ENCODE data around the gene MYLK. TPM values are rescaled to one million over a fixed set of nuclear protein-coding genes. Genes with fewer than 3 reads are reported as not detected.

MYLK gene
- total RNA-seq, 4 donors from 2014 or later = 32.0 to 81.2 (median 61.5) TPM

- Histone ChIP-seq H3K4me1 (peaks cover 0 to 14% (median 7%) of the 10 kb centered on the region in 4 donors), H3K9me3 (no peaks in the 10 kb centered on the region), H3K27me3 (no peaks in the 10 kb centered on the region), H3K27ac (no peak overlapping the region), H3K36me3 (no peaks in the 10 kb centered on the region), H3K4me3 (no peak overlapping the region)
- WGBS, 2 donors = 70 to 77% methylated on average over 2 of the region's 2 CpGs
- TF ChIP-seq EP300 (IDR thresholded peaks at IDR 0.05) = no peak
- no peak for TF ChIP-seq POLR2A (IDR thresholded peaks at IDR 0.05)
- no peak for TF ChIP-seq CTCF (IDR thresholded peaks at IDR 0.05)
- no peak for DNase-seq (ENCODE audit: low spot score in 2 of 2)
Measured at GRCh38 chr3:123818921-123819429, 65.2 kb downstream of the MYLK start.

DNA sequence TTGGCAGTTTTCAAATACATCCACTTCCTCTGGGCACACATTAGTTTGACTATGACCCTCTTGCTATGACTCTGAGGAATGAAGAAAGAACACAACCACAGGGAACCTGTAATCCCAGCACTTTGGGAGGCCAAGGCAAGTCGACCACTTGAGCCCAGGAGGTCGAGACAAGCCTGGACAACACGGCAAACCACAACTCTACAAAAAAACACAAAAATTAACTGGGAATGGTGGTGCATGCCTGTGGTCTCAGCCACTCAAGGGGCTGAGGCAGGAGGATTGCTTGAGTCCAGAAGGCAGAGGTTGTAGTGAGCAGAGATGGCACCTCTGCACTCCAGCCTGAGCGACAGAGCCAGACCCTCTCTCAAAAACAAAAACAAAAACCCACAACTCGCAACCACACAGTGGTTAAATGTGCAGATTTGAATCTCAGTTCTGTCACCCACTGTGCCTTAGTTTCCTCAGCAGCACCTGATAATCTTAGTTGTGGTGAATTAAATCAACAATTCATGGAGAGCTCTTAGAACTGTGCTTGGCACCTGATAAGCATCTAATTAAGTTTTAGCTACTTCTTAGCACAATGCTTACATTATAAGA lies 65.7 kb downstream of the MYLK start:
- TF ChIP-seq CTCF (IDR thresholded peaks at IDR 0.05) = no peak
- TF ChIP-seq EP300 (IDR thresholded peaks at IDR 0.05) = no peak
- no peak for TF ChIP-seq POLR2A (IDR thresholded peaks at IDR 0.05)
- Histone ChIP-seq H3K27me3 (no peaks in the 10 kb centered on the region), H3K27ac (no peak overlapping the region), H3K4me1 (peaks cover 0 to 14% (median 7%) of the 10 kb centered on the region in 4 donors), H3K36me3 (no peaks in the 10 kb centered on the region), H3K4me3 (no peak overlapping the region), H3K9me3 (no peaks in the 10 kb centered on the region)
- no peak for DNase-seq (ENCODE audit: low spot score in 2 of 2)
- WGBS, 2 donors = 83 to 88% methylated on average over 5 of the region's 5 CpGs

DNA sequence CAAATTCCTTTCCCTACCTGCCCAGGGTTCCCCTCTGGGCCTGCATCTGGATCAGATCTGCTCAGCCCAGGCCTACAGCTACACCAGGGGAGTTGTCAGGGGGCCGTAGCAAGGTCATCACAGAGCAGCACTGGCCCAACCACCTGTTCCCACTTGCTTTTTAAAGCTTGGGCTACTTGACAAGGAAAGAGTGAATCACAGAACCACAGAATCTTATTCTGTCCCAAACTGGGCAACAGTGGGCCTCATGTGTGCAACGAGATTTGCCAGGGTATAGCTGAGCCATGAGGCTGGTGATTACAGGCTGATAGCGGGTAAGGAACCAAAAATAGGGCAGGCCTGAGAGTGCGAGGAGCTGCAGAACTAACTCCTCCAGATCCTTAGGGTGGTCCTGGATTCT lies 66.7 kb downstream of the MYLK start:
- Histone ChIP-seq H3K4me3 (no peak overlapping the region), H3K9me3 (no peaks in the 10 kb centered on the region), H3K27me3 (no peaks in the 10 kb centered on the region), H3K27ac (peak overlapping the region in 2 of 4 donors; percentile 28 to 42), H3K4me1 (peaks cover 0 to 14% (median 7%) of the 10 kb centered on the region in 4 donors), H3K36me3 (no peaks in the 10 kb centered on the region)
- WGBS, 2 donors = 83 to 94% methylated on average over 4 of the region's 4 CpGs
- DNase-seq (ENCODE audit: low spot score in 2 of 2) = no peak
- TF ChIP-seq POLR2A (IDR thresholded peaks at IDR 0.05) = no peak
- TF ChIP-seq EP300 (IDR thresholded peaks at IDR 0.05) = no peak
- no peak for TF ChIP-seq CTCF (IDR thresholded peaks at IDR 0.05)

DNA sequence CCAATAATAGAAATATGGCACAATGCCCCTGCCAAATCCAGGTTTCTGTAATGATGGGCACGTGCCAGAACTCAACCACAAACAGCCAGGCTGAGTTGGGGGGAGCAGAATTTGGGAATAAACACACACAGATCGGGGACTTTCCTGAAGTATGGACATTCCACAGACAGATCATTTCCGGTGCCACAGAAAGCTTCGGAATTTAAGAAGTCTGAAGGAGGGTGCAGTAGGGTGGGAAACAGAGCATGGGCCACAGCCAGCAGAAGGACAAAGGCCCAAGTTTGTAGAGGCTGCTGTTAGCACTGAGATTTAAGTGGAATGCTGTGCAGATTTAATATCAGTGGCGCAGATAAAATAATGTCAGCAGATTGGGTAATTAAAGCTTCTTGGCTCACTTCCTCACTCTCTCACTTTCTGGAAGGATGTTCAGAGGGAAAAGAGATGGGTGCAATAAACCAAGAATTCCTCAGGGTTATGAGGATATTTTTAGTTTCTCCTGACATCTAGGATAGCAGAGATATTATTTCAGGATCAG lies 67.4 kb downstream of the MYLK start:
- Histone ChIP-seq H3K9me3 (no peaks in the 10 kb centered on the region), H3K4me3 (no peak overlapping the region), H3K4me1 (peaks cover 0 to 14% (median 7%) of the 10 kb centered on the region in 4 donors), H3K36me3 (no peaks in the 10 kb centered on the region), H3K27me3 (no peaks in the 10 kb centered on the region), H3K27ac (peak overlapping the region in 1 of 4 donors; percentile 28)
- WGBS, 2 donors = 19 to 20% methylated on average over 5 of the region's 5 CpGs
- TF ChIP-seq POLR2A (IDR thresholded peaks at IDR 0.05) (no peak), EP300 (IDR thresholded peaks at IDR 0.05) (peak in 1 of 2 donors; percentile 11), CTCF (IDR thresholded peaks at IDR 0.05) (no peak)
- no peak for DNase-seq (ENCODE audit: low spot score in 2 of 2)

DNA sequence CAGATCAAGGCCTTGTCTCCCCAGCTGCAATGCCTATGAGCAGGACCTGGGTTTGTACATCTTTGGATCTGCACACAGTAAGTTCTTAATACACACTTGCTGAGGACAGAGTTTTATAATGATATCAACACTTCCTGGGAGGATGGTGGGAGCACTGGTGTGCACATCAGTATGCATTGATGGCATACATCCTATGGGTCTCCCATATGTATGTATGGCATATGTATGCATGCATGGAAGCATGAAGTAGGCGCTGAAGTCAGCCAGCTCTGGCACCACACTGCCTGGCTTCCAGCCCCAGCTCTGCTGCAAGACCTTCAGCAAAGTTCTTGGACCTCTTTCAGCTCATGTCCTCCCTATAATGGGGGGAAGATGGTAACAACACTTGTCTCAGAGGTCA lies 68.2 kb downstream of the MYLK start:
- H3K4me1 ChIP-seq = peaks cover 0 to 14% (median 7%) of the 10 kb centered on the region in 4 donors
- no peak overlapping the region for H3K4me3 ChIP-seq
- no peak for DNase-seq (ENCODE audit: low spot score in 2 of 2)
- no peak overlapping the region for H3K27ac ChIP-seq
- no peaks in the 10 kb centered on the region for H3K36me3 ChIP-seq
- H3K27me3 ChIP-seq = no peaks in the 10 kb centered on the region
- TF ChIP-seq EP300 (IDR thresholded peaks at IDR 0.05) (no peak), POLR2A (IDR thresholded peaks at IDR 0.05) (no peak), CTCF (IDR thresholded peaks at IDR 0.05) (no peak)
- H3K9me3 ChIP-seq = no peaks in the 10 kb centered on the region
- 78 to 100% methylated on average over 1 of the region's 1 CpG for whole genome bisulfite sequencing, 2 donors

All from tibial nerve (tissue), 4 donors.